ENCODE measurements around the gene EXT2. TPM values are rescaled to one million over a fixed set of nuclear protein-coding genes. Genes with fewer than 3 reads are reported as not detected.

Gene EXT2
- total RNA-seq, 3 donors from 2014 or later = 82.1 to 108 (median 96.9) TPM

GRCh38 chr11:44178381-44178780 lies 82.9 kb downstream of the EXT2 start:
- Histone ChIP-seq H3K4me3 (no peak overlapping the region), H3K4me1 (no peaks in the 10 kb centered on the region), H3K27ac (no peak overlapping the region), H3K27me3 (no peaks in the 10 kb centered on the region), H3K36me3 (no peaks in the 10 kb centered on the region), H3K9me3 (no peaks in the 10 kb centered on the region)
- no peak for TF ChIP-seq POLR2AphosphoS5 (IDR thresholded peaks at IDR 0.05)
- TF ChIP-seq POLR2A (IDR thresholded peaks at IDR 0.05) = no peak
- no peak for TF ChIP-seq CTCF (IDR thresholded peaks at IDR 0.05)
- DNase-seq (ENCODE audit: low spot score in 2 of 2) = no peak
- intact Hi-C loops (cut with DNase I; ENCODE audit: low total_unique reads) = no loop called here

- no peaks in the 10 kb centered on the region for H3K36me3 ChIP-seq
- H3K4me3 ChIP-seq = no peak overlapping the region
- no peak for DNase-seq (ENCODE audit: low spot score in 2 of 2)
- TF ChIP-seq POLR2A (IDR thresholded peaks at IDR 0.05) (no peak), POLR2AphosphoS5 (IDR thresholded peaks at IDR 0.05) (no peak), CTCF (IDR thresholded peaks at IDR 0.05) (no peak)
- H3K27me3 ChIP-seq = no peaks in the 10 kb centered on the region
- H3K4me1 ChIP-seq = no peaks in the 10 kb centered on the region
- intact Hi-C loops (cut with DNase I; ENCODE audit: low total_unique reads) = no loop called here
- no peak overlapping the region for H3K27ac ChIP-seq
- no peaks in the 10 kb centered on the region for H3K9me3 ChIP-seq
Observed at GRCh38 chr11:44179173-44179572, 83.7 kb downstream of the EXT2 start.

- intact Hi-C loops (cut with DNase I; ENCODE audit: low total_unique reads) = no loop called here
Observed at GRCh38 chr11:44180107-44180506, 84.6 kb downstream of the EXT2 start.

GRCh38 chr11:44185522-44185921 lies 90.0 kb downstream of the EXT2 start:
- Histone ChIP-seq H3K4me1 (no peaks in the 10 kb centered on the region), H3K27me3 (no peaks in the 10 kb centered on the region), H3K36me3 (no peaks in the 10 kb centered on the region), H3K9me3 (peaks cover 12 to 19% of the 10 kb centered on the region in 2 donors), H3K4me3 (no peak overlapping the region), H3K27ac (no peak overlapping the region)
- TF ChIP-seq POLR2A (IDR thresholded peaks at IDR 0.05) (no peak), CTCF (IDR thresholded peaks at IDR 0.05) (no peak), POLR2AphosphoS5 (IDR thresholded peaks at IDR 0.05) (no peak)
- no peak for DNase-seq (ENCODE audit: low spot score in 2 of 2)
- intact Hi-C loops (cut with DNase I; ENCODE audit: low total_unique reads) = no loop called here

More at GRCh38 chr11:44180107-44180506, 84.6 kb downstream of the EXT2 start:
- DNase-seq (ENCODE audit: low spot score in 2 of 2) = no peak
- TF ChIP-seq POLR2AphosphoS5 (IDR thresholded peaks at IDR 0.05) = no peak
- no peak for TF ChIP-seq POLR2A (IDR thresholded peaks at IDR 0.05)
- TF ChIP-seq CTCF (IDR thresholded peaks at IDR 0.05) = no peak
- H3K36me3 ChIP-seq = no peaks in the 10 kb centered on the region
- no peak overlapping the region for H3K4me3 ChIP-seq
- no peaks in the 10 kb centered on the region for H3K27me3 ChIP-seq
- no peaks in the 10 kb centered on the region for H3K4me1 ChIP-seq
- no peaks in the 10 kb centered on the region for H3K9me3 ChIP-seq
- H3K27ac ChIP-seq = no peak overlapping the region

DNA sequence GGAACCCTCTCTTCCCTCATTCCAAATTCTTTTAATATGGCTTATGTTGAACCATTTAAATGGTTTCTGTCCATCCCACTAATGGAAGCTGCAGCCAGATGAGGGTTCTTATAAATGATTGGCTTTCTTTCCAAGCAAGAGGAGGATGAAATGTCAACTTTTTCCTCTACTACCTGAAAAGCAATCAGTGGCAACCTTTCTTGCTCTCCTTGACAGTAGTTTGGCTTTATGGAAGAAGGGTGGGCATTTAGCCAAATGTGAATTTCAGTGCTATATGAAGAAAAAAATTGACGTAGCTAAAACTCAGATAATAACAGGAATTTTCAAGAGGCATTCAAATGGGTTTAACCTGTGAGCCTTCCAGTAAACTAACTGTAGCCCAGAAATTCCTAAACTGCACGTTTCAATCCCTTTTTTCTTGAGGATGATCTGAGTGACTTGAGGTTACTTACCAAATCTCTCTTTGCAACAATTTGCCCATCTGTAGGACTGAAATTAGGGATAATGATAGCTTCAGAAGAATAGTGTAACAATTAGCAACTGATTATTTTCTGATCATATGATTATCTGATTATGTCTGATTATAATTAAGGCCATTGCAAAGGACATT lies 90.9 kb downstream of the EXT2 start:
- TF ChIP-seq CTCF (IDR thresholded peaks at IDR 0.05) = no peak
- no peak for TF ChIP-seq POLR2A (IDR thresholded peaks at IDR 0.05)
- TF ChIP-seq POLR2AphosphoS5 (IDR thresholded peaks at IDR 0.05) = no peak
- Histone ChIP-seq H3K27ac (no peak overlapping the region), H3K27me3 (no peaks in the 10 kb centered on the region)

More for the DNA sequence above, 90.9 kb downstream of the EXT2 start:
- H3K4me3 ChIP-seq = no peak overlapping the region
- DNase-seq (ENCODE audit: low spot score in 2 of 2) = no peak
- H3K9me3 ChIP-seq = peaks cover 12 to 19% of the 10 kb centered on the region in 2 donors
- intact Hi-C loops (cut with DNase I; ENCODE audit: low total_unique reads) = no loop called here
- H3K36me3 ChIP-seq = no peaks in the 10 kb centered on the region
- H3K4me1 ChIP-seq = no peaks in the 10 kb centered on the region
